ENCODE measurements around the gene FNBP1.
"Not testable (repeated sequence)": the region's sequence is repeated elsewhere in the genome, so short reads cannot be mapped to it uniquely, and the experiment has no call there.

FNBP1 gene

DNA sequence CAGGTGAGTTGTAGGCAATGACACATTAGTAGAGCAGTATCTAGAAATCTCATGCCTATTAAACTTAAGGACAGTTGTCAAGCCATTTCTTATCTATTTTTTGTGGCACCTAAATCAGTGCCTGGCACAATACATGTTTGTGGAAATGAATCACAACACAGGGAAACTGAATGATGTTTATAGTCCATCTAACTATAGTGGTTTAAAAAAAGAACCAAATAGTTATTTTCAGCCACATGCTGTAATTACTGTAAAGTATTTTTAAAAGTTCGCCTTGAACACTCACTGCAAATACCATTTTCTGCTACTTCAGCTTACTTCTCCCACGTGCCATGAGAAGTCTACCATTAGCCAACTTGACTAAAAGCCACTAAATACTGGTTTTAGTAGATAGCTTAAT is 21.9 kb downstream of the FNBP1 start:
- TF ChIP-seq, protein P1, sequence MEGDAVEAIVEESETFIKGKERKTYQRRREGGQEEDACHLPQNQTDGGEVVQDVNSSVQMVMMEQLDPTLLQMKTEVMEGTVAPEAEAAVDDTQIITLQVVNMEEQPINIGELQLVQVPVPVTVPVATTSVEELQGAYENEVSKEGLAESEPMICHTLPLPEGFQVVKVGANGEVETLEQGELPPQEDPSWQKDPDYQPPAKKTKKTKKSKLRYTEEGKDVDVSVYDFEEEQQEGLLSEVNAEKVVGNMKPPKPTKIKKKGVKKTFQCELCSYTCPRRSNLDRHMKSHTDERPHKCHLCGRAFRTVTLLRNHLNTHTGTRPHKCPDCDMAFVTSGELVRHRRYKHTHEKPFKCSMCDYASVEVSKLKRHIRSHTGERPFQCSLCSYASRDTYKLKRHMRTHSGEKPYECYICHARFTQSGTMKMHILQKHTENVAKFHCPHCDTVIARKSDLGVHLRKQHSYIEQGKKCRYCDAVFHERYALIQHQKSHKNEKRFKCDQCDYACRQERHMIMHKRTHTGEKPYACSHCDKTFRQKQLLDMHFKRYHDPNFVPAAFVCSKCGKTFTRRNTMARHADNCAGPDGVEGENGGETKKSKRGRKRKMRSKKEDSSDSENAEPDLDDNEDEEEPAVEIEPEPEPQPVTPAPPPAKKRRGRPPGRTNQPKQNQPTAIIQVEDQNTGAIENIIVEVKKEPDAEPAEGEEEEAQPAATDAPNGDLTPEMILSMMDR (IDR thresholded peaks at IDR 0.05; ENCODE audit: insufficient read depth, missing control alignments) = no peak
- FAIRE-seq = no peak

DNA sequence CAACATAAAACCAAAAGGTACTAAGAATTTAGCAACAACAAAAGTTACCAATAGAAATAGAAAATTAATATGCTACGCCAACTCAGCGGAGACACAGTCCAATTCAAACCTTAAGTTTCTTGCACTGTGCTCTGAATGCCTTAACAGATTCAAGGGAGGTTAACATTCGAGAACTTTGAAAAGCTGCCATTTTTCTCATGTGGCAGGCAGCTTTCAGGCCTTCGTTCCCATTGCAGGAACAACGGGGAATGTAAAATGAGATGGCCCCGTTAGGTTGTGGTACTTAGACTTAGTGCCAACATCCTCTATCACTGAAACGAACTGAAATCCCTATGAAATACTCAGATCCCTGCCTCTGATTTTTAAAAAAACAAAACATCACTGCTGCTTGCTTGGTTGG is 22.4 kb downstream of the FNBP1 start:
- TF ChIP-seq, protein P1 (IDR thresholded peaks at IDR 0.05; ENCODE audit: insufficient read depth, missing control alignments) = no peak
- no peak for FAIRE-seq
- DNase-seq (ENCODE audit: insufficient read length, low spot score) = no peak

More for the DNA sequence above, 21.9 kb downstream of the FNBP1 start:
- DNase-seq (ENCODE audit: insufficient read length, low spot score) = no peak

DNA sequence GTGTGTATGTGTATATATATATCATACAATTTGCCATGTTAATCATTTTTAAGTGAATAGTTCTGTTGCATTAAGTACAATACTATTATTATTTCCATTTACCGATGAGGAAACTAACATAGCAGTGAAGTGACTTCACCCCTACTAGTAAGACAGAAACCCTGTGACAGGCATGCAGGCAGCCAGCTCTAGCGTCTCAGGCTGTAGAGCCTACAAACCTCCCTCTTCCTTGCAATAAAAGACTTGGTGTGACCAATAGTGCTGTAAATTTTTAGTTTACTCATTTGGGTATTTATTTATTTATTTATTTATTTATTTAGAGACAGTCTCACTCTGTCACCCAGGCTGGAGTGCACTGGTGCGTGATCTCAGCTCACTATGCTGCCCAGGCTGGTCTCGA is 24.7 kb downstream of the FNBP1 start:
- TF ChIP-seq, protein P1 (IDR thresholded peaks at IDR 0.05; ENCODE audit: insufficient read depth, missing control alignments) = no peak
- no peak for DNase-seq (ENCODE audit: insufficient read length, low spot score)
- FAIRE-seq = no peak

DNA sequence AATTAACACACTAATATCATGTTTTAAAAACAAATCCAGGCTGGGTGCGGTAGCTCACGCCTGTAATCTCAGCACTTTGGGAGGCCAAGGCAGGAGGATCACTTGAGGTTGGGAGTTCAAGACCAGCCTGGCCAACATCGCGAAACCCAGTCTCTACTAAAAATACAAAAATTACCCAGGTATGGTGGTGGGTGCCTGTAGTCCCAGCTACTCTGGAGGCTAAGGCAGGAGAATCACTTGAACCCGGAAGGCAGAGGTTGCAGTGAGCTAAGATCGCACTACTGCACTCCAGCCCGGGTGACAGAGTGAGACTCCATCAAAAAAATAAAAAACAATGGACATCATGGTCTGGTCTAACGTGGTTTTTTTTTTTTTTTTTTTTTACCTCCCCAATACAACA is 25.5 kb downstream of the FNBP1 start:
- FAIRE-seq; DNase-seq (ENCODE audit: insufficient read length, low spot score): not testable (repeated sequence)

DNA sequence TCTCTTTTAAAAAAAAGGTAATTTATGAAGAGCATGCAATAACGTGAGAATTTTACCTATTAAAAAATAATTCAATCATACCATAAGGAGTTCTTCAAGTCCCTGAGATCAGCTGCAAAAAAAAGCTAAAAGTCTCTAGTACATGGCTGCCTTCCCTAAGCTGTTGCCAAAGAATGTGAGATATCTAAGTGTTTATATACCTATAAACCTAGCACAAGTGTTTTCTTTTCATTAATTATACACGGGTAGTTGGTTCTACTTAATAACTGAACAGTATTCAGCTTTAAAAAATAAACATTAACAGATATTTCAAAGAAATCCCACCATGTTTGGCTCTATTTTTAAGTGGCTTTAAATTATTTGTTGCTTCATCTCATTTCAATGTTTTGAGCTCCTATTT is 25.9 kb downstream of the FNBP1 start:
- TF ChIP-seq, protein P1 (IDR thresholded peaks at IDR 0.05; ENCODE audit: insufficient read depth, missing control alignments) = no peak
- DNase-seq (ENCODE audit: insufficient read length, low spot score) (no peak), FAIRE-seq (no peak)

DNA sequence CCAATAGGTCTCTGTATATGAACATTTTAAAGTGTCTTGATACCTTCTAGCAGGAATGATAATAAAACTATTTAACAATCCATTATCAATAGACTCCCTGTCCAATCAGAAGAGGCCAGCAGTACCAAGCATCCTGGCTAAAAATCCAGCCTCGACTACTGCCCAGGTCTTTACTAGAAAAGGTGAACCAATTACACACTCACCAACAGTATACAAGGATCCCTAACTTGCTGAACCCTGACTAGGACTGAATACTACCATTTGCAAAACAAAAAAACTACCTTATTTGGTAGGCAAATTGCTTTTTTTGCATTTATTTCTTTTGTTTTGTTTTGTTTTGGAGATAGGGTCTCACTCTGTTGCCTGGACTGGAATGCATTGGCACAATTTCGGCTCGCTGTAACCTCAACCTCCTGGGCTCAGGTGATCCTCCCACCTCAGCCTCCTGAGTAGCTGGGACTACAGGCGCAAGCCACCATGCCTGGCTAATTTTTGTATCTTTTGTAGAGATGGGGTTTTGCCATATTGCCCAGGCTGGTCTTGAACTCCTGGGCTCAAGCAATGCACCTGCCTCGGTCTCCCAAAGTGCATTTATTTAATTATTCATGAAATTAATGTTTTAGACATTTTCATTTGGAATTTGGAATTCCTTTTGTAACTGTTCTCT is 27.5 kb downstream of the FNBP1 start:
- FAIRE-seq (no peak), DNase-seq (ENCODE audit: insufficient read length, low spot score) (no peak)
- TF ChIP-seq, protein P1 (IDR thresholded peaks at IDR 0.05; ENCODE audit: insufficient read depth, missing control alignments) = no peak

DNA sequence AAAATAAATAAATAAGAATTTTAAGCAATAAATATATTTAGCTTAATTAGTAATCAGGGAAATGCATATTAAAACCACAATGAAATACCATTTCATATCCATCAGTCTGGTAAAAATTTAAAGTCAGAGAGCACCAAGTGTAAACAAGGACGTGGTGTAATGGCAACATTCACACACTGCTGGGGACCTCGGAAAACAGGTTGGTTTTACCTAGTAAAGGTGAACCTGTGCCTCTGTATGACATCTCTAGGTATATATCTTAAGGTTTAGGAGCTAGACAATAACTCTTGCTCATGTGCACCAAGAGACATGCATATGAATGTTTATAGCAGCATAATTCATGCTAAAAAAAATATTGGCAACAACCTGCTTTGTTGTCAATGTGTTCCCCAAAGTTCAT is 29.7 kb downstream of the FNBP1 start:
- DNase-seq (ENCODE audit: insufficient read length, low spot score) (no peak), FAIRE-seq (no peak)
- TF ChIP-seq, protein P1 (IDR thresholded peaks at IDR 0.05; ENCODE audit: insufficient read depth, missing control alignments) = no peak

Data from D721Med (cell line).